Muscle layer of colon (tissue), 2 donors: ENCODE results near the gene CUEDC1.

Experiments used
- H3K27ac ChIP-seq: one replicate; pipeline ENCODE4 v1.7.0; 2013; ENCODE audit warnings: low read depth, mild to moderate bottlenecking, low read length, moderate library complexity
- H3K27me3 ChIP-seq, 2 donors: one replicate each; pipeline ENCODE4 v1.7.0; 2013; ENCODE audit warnings: low read length in 2 of 2, mild to moderate bottlenecking in 2 of 2; ENCODE audit not compliant: insufficient read depth in 2 of 2, control insufficient read depth in 1 of 2
- H3K36me3 ChIP-seq: one replicate; pipeline ENCODE4 v1.7.0; 2013; ENCODE audit warnings: mild to moderate bottlenecking, low read length; ENCODE audit not compliant: insufficient read depth
- H3K4me1 ChIP-seq: one replicate; pipeline ENCODE4 v1.7.0; 2013; ENCODE audit warnings: mild to moderate bottlenecking, low read length; ENCODE audit not compliant: insufficient read depth
- H3K4me3 ChIP-seq, 2 donors: one replicate each; pipeline ENCODE4 v1.7.0; 2013; ENCODE audit warnings: low read length in 2 of 2, low read depth in 1 of 2, mild to moderate bottlenecking in 1 of 2, moderate library complexity in 1 of 2
- H3K9ac ChIP-seq: one replicate; pipeline ENCODE4 v1.7.0; 2013; ENCODE audit warnings: low read length
- H3K9me3 ChIP-seq: one replicate; pipeline ENCODE4 v1.7.0; 2013; ENCODE audit warnings: mild to moderate bottlenecking, low read length
- donor health status: abdominal sarcoma.
- donor health status: Adenocarcinoma of cecum.

Gene CUEDC1

DNA sequence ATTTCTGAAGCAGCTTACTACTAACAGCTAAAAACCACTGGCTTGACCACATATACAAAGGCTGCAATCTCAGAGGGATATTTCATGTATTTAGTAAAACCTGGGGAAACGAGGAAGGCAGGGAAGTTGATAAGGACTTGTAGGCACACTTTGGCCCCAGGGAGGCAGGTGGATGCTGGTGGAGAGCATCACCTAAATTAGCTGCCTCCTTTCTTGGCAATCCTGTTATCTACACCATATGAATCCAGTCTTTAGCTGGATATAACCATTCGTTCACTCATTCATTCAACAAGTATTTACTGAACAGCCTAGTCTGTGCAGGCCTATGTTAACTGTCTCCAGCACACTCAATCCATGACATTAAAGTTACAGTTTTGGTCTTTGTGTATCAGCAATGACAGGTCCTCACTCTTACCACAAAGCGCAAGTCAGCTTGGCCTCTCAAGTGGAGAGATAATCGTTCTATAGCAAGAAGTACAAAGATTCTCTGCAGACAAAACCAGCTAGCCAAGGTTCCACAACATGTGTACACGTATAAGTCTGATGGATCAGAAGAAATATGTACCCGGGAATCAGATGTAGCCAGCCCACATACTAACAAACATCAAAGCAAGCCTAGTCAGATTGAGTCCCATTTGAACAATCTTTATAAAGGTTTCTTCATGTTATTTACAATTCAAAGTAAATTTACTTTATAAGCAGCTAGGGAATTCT is 116.2 kb downstream of the CUEDC1 start:
- no peaks in the 10 kb centered on the region for H3K4me1 ChIP-seq
- no peaks in the 10 kb centered on the region for H3K9me3 ChIP-seq
- no peak overlapping the region for H3K9ac ChIP-seq
- no peak overlapping the region for H3K27ac ChIP-seq
- H3K4me3 ChIP-seq = no peak overlapping the region
- H3K36me3 ChIP-seq = peaks cover 32% of the 10 kb centered on the region
- no peaks in the 10 kb centered on the region for H3K27me3 ChIP-seq

DNA sequence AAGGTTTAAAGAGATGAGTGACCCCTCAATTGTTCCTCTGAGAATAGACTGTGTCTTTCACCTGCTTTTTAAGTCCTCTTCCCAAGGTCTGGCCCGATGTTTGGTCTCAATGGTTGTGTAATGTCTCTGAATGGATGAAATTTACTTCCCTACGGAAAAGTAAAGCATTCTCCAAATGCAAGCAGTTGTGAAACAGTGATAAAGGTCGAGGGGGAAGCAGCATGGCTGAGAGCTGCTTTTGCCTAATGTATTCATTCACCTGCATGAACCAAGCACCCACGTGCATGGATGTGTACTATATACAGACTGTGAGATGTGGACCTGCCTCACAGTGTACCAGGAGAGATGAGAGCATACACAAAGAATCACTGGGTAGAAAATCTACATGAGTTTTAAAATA is 116.8 kb downstream of the CUEDC1 start:
- H3K4me3 ChIP-seq = no peak overlapping the region
- H3K36me3 ChIP-seq = peaks cover 32% of the 10 kb centered on the region
- no peaks in the 10 kb centered on the region for H3K27me3 ChIP-seq
- H3K4me1 ChIP-seq = peaks cover 2% of the 10 kb centered on the region
- no peaks in the 10 kb centered on the region for H3K9me3 ChIP-seq
- H3K27ac ChIP-seq = no peak overlapping the region
- H3K9ac ChIP-seq = no peak overlapping the region

DNA sequence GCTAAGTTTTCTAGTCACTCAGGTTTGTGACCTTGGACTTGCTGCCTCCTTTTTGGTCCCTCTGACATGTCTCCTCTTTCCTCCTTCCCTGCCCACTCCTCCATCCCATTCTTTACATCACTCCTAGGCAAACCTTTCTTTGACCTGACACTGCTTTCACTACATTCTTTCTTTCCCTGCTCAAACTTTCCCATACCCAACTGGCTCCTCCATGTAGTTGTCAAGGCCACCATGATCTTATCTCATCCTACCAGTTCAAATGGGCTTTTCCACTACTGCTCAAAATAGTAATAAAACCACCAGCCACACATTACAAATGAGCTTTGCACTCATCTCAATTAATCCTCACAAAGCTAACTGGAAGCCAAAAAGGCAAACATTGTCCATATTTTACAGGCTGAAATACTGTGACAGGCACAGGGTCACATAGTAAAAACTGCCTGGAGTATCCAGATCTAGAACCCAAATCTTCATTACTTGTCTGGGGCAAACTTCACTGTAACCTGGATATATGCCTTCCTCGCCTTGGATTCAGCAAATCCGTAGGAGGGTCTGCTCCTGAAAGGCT is 119.8 kb downstream of the CUEDC1 start:
- Histone ChIP-seq H3K9ac (no peak overlapping the region), H3K4me1 (peaks cover 10% of the 10 kb centered on the region), H3K27ac (no peak overlapping the region), H3K9me3 (no peaks in the 10 kb centered on the region), H3K4me3 (no peak overlapping the region), H3K36me3 (peaks cover 25% of the 10 kb centered on the region), H3K27me3 (no peaks in the 10 kb centered on the region)

DNA sequence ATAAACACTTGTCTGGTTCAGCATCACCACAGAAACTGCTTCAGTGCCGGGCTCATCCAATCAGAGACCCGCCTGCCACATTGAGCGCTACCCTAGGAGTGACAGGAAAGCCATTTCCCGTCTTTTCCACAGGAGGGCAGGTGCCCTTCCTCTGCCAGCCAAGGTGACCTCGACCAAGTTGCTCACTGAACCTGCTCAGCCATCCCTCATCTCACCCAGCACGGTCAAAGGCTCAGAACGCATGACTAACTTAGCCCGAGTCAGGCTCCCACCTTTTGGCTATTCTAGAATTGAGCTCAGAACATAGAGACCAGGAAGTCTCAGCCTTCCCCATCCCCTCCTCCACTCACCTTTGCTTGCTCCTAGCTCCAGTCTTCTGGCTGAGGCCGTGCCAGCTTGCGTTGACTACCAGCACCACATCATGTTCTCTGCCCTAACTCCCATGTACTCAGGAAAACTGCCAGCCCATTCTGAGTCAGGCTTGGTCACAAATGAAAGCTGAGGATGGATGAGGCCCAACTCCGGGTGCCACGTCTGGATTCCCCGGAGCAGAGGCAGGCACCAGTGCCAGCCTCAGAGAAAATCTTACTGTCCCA is 121.0 kb downstream of the CUEDC1 start:
- Histone ChIP-seq H3K4me3 (no peak overlapping the region), H3K9ac (no peak overlapping the region), H3K27ac (no peak overlapping the region), H3K36me3 (peaks cover 17% of the 10 kb centered on the region), H3K27me3 (no peaks in the 10 kb centered on the region), H3K4me1 (peaks cover 10% of the 10 kb centered on the region), H3K9me3 (no peaks in the 10 kb centered on the region)

DNA sequence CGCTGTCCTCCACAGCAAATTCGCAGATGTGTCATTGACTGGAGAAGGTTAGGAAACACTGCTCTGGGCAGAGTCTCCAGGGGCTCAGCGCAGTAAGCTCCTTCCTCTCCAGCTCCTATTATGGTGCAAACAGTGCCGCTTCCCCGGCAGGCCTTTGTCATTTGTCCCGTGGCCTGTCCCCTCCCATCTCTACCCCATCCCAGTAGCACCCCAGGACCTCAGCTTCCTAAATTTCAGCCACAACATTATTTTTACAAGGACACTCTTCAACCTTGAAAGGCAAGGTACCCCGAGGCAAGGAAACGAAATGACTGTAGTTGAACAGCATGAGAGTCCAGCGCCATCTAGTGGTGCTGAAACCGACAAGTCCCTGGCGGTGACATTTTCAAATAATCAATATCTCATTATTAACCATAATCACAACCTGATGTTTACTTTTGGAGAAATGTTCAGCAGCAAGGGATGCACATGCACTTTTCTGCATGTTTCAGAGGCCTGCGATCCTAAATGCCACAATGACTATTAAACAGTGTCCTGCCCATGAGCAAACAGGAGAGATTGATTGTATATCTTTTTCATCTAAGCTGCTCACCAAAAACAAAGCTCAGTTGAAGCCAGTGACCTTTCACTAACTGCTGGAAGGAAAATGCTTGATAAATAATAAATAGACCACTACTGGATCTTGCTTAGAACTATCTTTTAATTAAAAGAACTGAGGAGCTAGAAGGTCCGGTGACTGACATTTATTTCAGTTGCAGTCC is 121.9 kb downstream of the CUEDC1 start:
- Histone ChIP-seq H3K4me3 (peak overlapping the region; percentile 24 to 60), H3K9ac (peak overlapping the region; percentile 41), H3K36me3 (peaks cover 8% of the 10 kb centered on the region), H3K9me3 (no peaks in the 10 kb centered on the region), H3K4me1 (peaks cover 10% of the 10 kb centered on the region), H3K27ac (peak overlapping the region; percentile 67), H3K27me3 (no peaks in the 10 kb centered on the region)

DNA sequence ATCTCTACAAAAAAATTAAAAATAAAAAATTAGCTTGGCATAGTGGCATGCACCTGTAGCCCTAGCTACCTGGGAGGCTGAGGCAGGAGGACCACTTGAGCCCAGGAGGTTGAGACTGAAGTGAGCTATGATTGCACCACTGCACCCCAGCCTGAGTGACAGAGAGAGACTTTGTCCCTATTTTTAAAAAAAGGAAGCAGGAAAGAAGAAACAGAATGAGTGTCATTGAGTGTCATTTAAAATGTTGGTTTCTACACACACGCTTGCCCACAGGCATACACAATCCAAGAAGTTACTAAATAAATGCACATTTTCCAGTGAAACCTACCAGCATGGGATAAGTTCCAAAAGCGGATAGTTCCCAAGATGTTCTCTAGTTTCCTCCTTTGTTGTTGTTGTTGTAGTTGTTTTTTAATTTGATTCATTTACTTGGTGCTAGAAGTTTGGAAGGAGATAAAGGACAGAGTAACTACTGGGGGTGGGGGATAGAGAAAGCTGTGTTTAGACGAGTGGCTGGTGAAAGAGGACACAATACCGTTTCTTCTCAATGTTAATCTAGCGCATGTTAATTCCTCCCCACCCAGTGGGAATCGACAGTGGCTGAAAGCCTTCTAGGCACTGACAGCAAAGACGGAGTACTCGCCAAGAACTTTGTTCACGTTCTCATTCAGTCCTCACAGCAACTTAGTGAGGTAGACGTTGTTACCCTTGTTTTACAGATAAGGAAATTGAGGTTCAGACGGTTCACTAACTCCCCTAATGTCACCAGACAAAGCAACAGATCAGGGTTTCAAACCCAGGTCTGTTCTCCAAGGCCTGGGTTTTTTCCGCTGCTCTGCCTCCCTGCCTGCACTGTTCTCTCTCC is 122.7 kb downstream of the CUEDC1 start:
- peak overlapping the region; percentile 24 to 60 for H3K4me3 ChIP-seq
- peak overlapping the region; percentile 67 for H3K27ac ChIP-seq
- H3K9me3 ChIP-seq = no peaks in the 10 kb centered on the region

DNA sequence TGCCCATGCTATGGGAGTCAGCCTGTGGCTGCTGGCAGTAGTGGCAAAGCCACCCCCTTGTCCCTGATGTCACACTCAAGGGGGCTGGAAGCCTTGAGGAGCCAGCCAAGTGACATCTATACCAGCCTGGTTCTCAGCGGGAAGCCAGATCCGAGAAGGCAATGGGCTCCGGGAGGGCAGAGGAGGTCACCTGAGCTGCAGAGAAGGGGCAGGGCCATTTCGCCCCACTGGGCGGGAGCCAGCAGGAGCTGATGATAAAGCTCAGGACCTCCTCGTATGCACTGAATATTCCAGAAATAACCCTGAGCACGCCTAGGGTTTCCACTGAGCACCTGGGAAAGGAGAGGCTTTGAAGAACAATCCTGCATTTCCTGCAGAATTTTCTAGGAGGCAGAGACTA is 124.3 kb downstream of the CUEDC1 start:
- Histone ChIP-seq H3K27ac (no peak overlapping the region), H3K9me3 (no peaks in the 10 kb centered on the region), H3K4me1 (peaks cover 10% of the 10 kb centered on the region), H3K9ac (no peak overlapping the region), H3K36me3 (no peaks in the 10 kb centered on the region), H3K4me3 (no peak overlapping the region), H3K27me3 (no peaks in the 10 kb centered on the region)

More for the DNA sequence above, 122.7 kb downstream of the CUEDC1 start:
- Histone ChIP-seq H3K27me3 (no peaks in the 10 kb centered on the region), H3K36me3 (peaks cover 7% of the 10 kb centered on the region), H3K4me1 (peaks cover 10% of the 10 kb centered on the region), H3K9ac (peak overlapping the region; percentile 41)

DNA sequence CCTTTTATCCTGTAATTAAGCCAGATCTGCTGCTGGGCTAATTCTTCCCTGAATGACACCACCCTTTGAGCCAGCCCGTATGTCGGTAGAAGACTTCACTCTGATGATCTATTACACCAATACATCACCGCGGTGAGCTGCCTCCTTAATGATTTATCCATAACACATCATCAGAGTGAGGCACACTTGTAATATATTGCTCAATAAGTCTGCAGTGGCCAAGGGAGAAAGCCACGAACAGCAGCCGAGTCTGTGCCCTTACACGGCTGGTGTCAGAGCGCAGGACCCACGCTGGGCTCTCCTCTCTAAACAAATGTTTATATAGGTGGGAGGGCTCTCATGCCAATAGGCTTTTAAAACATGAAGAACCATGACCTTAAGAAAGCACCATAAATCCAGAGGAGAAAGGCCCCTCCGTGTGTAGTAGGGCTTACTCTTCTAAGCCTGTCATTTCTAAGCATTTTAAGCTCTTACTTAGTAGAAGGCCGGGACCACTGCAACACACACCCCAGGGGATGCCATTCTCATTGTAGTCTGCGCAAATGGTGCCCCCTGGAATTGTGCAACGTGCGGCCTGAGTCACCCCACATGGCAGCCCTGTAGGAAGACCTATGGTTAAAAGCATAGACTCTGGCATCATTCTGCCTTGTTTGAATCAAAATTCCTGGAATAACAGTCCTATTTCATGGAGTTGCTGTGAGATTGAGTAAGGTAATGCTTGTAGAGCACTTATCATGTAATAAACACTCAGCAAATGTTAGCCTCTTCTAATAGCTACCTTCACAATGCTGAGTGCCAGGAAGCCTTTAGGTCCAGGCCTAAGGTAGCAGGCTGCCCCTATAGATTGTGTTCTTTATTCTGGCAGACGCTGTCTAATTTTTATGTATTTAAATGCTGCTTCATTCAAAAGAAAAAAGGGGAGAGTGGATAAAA is 131.5 kb downstream of the CUEDC1 start:
- Histone ChIP-seq H3K27me3 (no peaks in the 10 kb centered on the region), H3K9ac (no peak overlapping the region), H3K9me3 (no peaks in the 10 kb centered on the region), H3K36me3 (no peaks in the 10 kb centered on the region), H3K27ac (no peak overlapping the region), H3K4me3 (no peak overlapping the region), H3K4me1 (no peaks in the 10 kb centered on the region)

DNA sequence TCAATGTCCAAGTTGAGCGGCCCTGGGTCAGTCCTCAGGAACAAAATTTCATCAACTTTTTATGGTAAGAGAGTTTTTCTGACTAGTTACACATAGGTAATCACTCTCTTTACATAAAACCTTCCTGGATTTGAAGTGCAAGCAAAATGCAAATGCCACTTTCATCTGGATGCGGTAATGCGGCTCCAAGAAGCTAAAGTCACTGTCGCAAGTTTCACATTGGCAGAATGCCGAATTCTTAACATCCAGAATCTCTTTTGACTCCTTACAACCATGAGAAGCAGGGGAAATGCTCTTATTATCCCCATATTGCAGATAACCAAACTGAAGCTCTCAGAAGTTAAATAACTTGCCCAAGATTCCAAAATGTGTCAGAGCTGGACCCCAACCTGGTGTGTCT is 135.3 kb downstream of the CUEDC1 start:
- Histone ChIP-seq H3K9me3 (no peaks in the 10 kb centered on the region), H3K4me3 (no peak overlapping the region), H3K36me3 (no peaks in the 10 kb centered on the region), H3K9ac (no peak overlapping the region), H3K27me3 (no peaks in the 10 kb centered on the region), H3K27ac (no peak overlapping the region), H3K4me1 (no peaks in the 10 kb centered on the region)

DNA sequence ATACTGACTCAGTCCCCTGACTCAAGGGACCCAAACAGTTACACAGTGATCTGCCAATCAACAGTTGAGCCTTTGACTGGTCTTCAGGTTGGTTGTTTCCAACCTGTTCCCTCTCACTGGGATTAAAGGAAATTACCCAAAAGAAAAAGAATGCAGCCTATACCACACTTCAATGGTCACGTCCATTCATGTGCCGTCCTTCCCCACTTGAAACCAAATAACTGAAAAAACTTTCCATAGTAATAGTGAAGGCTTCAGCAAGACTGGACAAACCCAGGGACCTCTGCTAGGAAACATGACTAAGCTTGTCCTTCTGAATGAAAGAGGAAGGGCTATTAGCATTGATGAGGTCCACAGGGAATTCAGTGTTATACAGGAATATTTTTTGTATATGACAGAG is 135.9 kb downstream of the CUEDC1 start:
- no peak overlapping the region for H3K27ac ChIP-seq

More for the DNA sequence above, 135.9 kb downstream of the CUEDC1 start:
- H3K4me3 ChIP-seq = no peak overlapping the region
- no peaks in the 10 kb centered on the region for H3K4me1 ChIP-seq
- no peak overlapping the region for H3K9ac ChIP-seq
- H3K27me3 ChIP-seq = no peaks in the 10 kb centered on the region
- no peaks in the 10 kb centered on the region for H3K36me3 ChIP-seq
- H3K9me3 ChIP-seq = no peaks in the 10 kb centered on the region
